HG02970 (cell line): ENCODE data around the gene GPD1L.
A peak's percentile ranks its signal among the peaks of the same experiment; 100 is the strongest.
"Not testable (repeated sequence)": the region's sequence is repeated elsewhere in the genome, so short reads cannot be mapped to it uniquely, and the experiment has no call there.

Experiments used
- ATAC-seq: cut with Tn5 transposase; IDR thresholded peaks from one replicate; pipeline ENCODE4 v1.9.1; 2021; ENCODE audit warnings: mild to moderate bottlenecking, moderate library complexity, moderate number of reproducible peaks; ENCODE audit not compliant: unreplicated experiment, low FRiP score

The GPD1L gene

GRCh38 chr3:32177702-32178198 lies 71.3 kb downstream of the GPD1L start:
- ATAC-seq = peak; percentile 59

DNA sequence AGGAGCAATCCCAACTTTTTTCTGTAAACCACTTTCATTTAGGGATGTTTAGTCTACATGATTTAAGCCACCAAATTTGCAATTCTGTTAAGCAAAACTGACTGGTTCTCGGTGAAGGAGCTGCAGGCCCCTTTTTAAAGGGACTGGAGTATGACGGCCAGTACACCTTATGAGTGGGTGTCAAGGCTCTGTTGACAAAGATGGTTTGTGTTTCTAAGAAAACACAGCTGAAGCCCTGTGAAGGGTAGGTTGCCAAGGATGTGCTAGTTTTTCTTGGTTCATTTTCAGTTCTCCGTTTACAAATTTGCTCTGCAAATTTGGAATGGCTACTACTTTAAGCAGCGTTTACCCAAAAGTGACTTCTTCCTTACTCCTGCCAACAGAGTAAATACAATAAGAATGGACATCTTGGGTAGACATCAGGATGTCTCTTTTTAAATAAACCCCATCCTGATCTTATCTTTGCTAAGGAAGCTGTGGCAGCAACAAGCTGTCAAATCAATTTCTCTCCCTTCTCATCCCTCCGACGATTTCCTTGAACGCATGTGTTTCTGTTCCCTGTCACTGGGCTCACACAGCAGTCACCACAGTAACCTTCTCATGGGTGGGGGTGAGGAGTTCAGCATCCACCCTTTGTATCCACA lies 73.8 kb downstream of the GPD1L start:
- no peak for ATAC-seq

- no peak for ATAC-seq
These were observed 74.9 kb downstream of the GPD1L start for GRCh38 chr3:32181365-32181764.

GRCh38 chr3:32181796-32182195 lies 75.4 kb downstream of the GPD1L start:
- no peak for ATAC-seq

- ATAC-seq = no peak
These were observed 77.8 kb downstream of the GPD1L start for GRCh38 chr3:32184187-32184730.

- ATAC-seq = no peak
These were observed 79.7 kb downstream of the GPD1L start for GRCh38 chr3:32186097-32186496.

- no peak for ATAC-seq
These were observed 80.5 kb downstream of the GPD1L start for GRCh38 chr3:32186876-32187275.

DNA sequence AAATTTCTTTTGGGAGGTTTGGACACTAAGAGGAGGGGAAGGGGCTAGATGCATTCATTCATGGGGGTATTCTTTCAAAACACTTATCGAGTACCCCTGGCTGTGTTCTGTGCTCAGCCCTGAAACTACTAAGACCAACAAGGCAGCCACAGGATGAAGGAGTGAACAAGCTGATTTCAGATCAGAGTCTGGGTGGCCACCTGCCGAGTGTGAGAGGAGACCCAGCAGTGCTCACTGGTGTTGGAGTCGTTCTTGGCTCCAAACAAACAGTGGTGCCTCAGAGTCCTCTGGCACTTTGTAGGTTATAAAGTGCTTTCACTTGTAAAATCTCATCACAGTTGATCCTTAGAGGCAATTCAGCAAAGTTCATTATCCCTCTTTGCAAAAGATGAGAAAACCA lies 83.3 kb downstream of the GPD1L start:
- ATAC-seq = no peak

- not testable (repeated sequence) for ATAC-seq
These were observed 84.1 kb downstream of the GPD1L start for GRCh38 chr3:32190556-32190955.

DNA sequence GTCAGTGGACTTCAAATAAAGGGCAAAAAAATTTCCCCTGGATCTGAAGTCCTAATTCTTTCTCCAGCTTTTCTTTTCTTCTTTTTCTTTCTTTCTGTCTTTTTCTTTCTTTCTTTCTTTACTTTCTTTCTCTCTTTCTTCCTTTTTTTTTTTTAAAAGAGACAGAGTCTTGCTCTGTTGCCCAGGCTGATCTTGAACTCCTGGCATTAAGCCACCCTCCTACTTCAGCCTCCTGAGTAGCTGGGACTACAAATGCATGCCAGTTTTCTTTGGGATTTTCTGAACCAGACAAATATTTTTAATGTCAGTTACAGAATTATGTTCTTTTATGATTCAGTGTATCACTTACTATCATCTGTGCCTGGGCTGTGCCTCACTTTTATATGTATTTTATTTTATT lies 86.7 kb downstream of the GPD1L start:
- ATAC-seq = no peak

GRCh38 chr3:32194653-32195052 lies 88.2 kb downstream of the GPD1L start:
- no peak for ATAC-seq

- ATAC-seq = no peak
These were observed 89.6 kb downstream of the GPD1L start for GRCh38 chr3:32195995-32196540.

DNA sequence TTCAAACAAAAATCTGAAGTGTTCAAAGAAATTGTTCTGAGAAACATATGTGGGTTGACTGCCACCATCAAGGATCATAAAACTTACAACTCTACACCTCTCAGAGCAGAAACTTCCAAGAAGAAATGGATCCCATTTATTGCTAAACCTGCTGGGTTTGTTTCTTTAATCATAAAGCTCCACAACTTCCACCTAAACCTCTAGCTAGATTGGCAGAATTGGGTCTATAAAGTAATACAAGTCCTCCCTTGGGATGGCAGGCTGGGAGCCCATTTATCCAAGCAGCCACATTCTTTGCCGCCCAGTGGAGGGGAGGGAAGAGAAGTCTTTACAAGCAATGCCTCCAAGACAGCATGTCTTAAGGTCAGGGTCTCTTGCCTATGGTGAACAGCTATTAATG lies 91.6 kb downstream of the GPD1L start:
- ATAC-seq = no peak

- ATAC-seq = no peak
These were observed 92.3 kb downstream of the GPD1L start for GRCh38 chr3:32198714-32199113.

GRCh38 chr3:32200490-32200889 lies 94.1 kb downstream of the GPD1L start:
- ATAC-seq = no peak

DNA sequence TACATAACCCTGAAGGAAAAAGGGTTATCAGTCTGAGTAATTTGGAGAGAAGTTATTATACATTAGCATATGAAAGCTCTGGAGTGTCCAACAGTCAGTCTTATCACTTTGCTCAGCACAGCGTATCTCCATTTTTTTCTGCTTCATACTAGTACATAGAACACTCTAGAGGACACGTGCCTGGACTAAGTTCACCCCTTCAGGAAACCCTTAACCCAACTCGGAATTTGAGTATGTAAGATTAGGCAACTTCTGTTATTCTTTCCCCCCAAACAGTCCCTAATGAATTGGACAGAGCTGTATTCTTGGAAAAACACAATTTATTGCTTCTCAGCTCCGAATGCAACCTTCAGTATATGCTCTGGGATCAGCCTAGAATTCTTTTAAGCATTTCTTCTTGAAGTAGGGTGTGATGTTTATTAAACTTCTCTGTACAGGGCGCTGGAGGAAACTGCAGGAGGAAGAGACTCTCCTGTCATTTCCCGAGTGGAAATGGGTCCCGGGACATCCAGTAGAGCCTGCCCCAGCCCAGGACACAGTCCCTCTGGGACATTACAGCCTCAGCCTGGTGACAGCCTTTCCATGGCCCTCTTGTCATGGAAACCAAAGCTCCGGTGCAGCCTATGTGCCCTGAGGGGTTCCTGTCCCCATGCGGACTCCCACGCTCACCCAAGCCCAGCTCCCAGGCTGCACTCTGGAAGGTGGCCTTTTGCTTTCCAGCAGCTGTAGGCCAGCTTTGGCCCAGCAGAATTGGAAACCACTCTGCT lies 94.8 kb downstream of the GPD1L start:
- ATAC-seq = no peak

- no peak for ATAC-seq
These were observed 96.1 kb downstream of the GPD1L start for GRCh38 chr3:32202496-32202895.

- ATAC-seq = no peak
These were observed 97.4 kb downstream of the GPD1L start for GRCh38 chr3:32203854-32204253.

- no peak for ATAC-seq
These were observed 102.0 kb downstream of the GPD1L start for GRCh38 chr3:32208447-32208846.

- ATAC-seq = no peak
These were observed 108.8 kb downstream of the GPD1L start for GRCh38 chr3:32215185-32215584.

- ATAC-seq = no peak
These were observed 109.9 kb downstream of the GPD1L start for GRCh38 chr3:32216172-32216783.
